Measurements from ENCODE around the gene IKZF1. TPM values are rescaled to one million over a fixed set of nuclear protein-coding genes. Genes with fewer than 3 reads are reported as not detected.

Gene IKZF1
- total and polyA plus RNA-seq, 9 of the 15 experiments (the other 6 are each of a cell fraction or from before 2014, with no cell fraction given), result 12.6 to 85.3 (median 44.7) TPM

DNA sequence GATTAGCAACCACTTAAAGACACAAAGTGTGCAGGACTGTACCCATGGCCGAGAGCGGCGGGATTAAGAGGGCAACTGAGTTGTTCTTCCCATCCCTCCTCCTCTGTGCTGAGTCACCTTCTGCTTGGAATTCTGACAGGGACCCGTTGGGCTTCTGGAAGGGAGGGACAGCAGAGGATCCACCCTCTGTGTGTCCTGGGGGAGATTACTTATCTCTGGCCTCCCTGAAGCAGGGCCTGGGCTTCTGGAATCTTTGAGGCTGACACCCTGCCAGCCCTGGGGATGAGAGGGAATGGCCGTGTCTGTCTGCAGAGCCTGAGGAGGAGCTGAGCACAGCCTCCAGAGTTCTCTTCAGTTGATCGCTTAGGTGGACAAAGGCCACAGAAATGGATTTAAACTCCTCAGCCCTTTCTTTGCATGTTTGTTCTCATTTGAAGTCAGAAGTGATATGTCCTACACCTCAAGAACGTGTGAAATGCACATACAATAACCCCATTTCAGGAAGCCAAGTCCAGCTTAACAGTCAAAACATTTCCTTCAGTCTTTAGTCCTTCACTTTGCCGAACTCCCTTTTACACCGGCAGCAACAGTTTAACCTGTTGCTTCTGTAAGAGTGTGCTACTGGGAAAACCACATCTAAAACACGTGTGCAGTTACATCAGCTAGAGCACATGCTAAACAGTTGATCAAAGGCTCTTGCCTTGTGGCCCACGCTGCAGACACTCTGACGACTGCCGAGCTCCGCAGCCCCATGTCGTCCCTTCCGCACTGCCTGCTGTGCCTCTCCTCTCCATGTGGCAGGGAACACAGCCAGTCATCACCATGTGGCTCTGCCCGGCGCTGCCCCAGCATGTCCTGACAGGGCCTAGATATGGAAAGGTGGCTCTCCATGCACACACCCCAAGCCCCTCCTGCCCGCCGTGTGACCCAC, 55.7 kb downstream of the IKZF1 start (continued):
- TF ChIP-seq TOE1 (IDR thresholded peaks at IDR 0.05; ENCODE audit: borderline replicate concordance), result no peak
- no peak for TF ChIP-seq TOE1 (CRISPR knock-in tag; IDR thresholded peaks at IDR 0.05; ENCODE audit: borderline replicate concordance, low read depth)
- TF ChIP-seq FOXK2 (conservative IDR thresholded peaks at IDR 0.05 in 1 of 2, IDR thresholded peaks at IDR 0.05 in 1 of 2; ENCODE audit: low read depth in 2 of 2), result no peak
- peak; percentile 62; the same call in 1 of the 2 replicates for TF ChIP-seq ZNF324 (CRISPR knock-in tag; IDR thresholded peaks at IDR 0.05)
- TF ChIP-seq BRF1 (IDR thresholded peaks at IDR 0.05; ENCODE audit: borderline replicate concordance, extremely low read depth, insufficient read length), result no peak
- TF ChIP-seq, protein P1, sequence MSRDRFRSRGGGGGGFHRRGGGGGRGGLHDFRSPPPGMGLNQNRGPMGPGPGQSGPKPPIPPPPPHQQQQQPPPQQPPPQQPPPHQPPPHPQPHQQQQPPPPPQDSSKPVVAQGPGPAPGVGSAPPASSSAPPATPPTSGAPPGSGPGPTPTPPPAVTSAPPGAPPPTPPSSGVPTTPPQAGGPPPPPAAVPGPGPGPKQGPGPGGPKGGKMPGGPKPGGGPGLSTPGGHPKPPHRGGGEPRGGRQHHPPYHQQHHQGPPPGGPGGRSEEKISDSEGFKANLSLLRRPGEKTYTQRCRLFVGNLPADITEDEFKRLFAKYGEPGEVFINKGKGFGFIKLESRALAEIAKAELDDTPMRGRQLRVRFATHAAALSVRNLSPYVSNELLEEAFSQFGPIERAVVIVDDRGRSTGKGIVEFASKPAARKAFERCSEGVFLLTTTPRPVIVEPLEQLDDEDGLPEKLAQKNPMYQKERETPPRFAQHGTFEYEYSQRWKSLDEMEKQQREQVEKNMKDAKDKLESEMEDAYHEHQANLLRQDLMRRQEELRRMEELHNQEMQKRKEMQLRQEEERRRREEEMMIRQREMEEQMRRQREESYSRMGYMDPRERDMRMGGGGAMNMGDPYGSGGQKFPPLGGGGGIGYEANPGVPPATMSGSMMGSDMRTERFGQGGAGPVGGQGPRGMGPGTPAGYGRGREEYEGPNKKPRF (IDR thresholded peaks at IDR 0.05; ENCODE audit: low read depth, low read length), result no peak
- TF ChIP-seq LEF1 (IDR thresholded peaks at IDR 0.05), result 0 out of 2 replicates have a peak, but pooled peaks have one; percentile 17
- TF ChIP-seq, protein P2, sequence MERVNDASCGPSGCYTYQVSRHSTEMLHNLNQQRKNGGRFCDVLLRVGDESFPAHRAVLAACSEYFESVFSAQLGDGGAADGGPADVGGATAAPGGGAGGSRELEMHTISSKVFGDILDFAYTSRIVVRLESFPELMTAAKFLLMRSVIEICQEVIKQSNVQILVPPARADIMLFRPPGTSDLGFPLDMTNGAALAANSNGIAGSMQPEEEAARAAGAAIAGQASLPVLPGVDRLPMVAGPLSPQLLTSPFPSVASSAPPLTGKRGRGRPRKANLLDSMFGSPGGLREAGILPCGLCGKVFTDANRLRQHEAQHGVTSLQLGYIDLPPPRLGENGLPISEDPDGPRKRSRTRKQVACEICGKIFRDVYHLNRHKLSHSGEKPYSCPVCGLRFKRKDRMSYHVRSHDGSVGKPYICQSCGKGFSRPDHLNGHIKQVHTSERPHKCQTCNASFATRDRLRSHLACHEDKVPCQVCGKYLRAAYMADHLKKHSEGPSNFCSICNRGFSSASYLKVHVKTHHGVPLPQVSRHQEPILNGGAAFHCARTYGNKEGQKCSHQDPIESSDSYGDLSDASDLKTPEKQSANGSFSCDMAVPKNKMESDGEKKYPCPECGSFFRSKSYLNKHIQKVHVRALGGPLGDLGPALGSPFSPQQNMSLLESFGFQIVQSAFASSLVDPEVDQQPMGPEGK (CRISPR knock-in tag; IDR thresholded peaks at IDR 0.05; ENCODE audit: borderline replicate concordance), result no peak
- TF ChIP-seq SRSF3 (IDR thresholded peaks at IDR 0.05; ENCODE audit: insufficient read depth, low read length), result no peak
- no peak for TF ChIP-seq FOS (IDR thresholded peaks at IDR 0.05; ENCODE audit: extremely low read depth, insufficient read length)
- no peak for TF ChIP-seq JUN (IDR thresholded peaks at IDR 0.05; ENCODE audit: borderline replicate concordance, low read depth, low read length)
- TF ChIP-seq JUN (CRISPR knock-in tag; IDR thresholded peaks at IDR 0.05; ENCODE audit: borderline replicate concordance), result peak; percentile 27; the same call in 1 of the 2 replicates
- TF ChIP-seq BMI1 (IDR thresholded peaks at IDR 0.05; ENCODE audit: low read length), result no peak
- TF ChIP-seq, protein P3, sequence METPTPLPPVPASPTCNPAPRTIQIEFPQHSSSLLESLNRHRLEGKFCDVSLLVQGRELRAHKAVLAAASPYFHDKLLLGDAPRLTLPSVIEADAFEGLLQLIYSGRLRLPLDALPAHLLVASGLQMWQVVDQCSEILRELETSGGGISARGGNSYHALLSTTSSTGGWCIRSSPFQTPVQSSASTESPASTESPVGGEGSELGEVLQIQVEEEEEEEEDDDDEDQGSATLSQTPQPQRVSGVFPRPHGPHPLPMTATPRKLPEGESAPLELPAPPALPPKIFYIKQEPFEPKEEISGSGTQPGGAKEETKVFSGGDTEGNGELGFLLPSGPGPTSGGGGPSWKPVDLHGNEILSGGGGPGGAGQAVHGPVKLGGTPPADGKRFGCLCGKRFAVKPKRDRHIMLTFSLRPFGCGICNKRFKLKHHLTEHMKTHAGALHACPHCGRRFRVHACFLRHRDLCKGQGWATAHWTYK (CRISPR knock-in tag; IDR thresholded peaks at IDR 0.05), result peak; percentile 74
- no peak for TF ChIP-seq POLR2AphosphoS2 (IDR thresholded peaks at IDR 0.05; ENCODE audit: low read length)
